ENCODE measurements around the gene NTRK3. TPM values are rescaled to one million over a fixed set of nuclear protein-coding genes. Genes with fewer than 3 reads are reported as not detected.

The NTRK3 gene
- total and polyA plus RNA-seq, 2 of the 13 experiments (the other 11 are each of a cell fraction or from before 2014, with no cell fraction given), result not detected

- FAIRE-seq, result no peak
- CTCF ChIA-PET (ENCODE audit: low intra/inter-chr PET ratio, low total read pairs), result no interaction called here
- BruUV-seq (replicated peaks), result no TSS peak
- TF ChIP-seq ZMAT5 (CRISPR knock-in tag; IDR thresholded peaks at IDR 0.05; ENCODE audit: borderline replicate concordance, low read depth) (no peak), TERF1 (CRISPR knock-in tag; IDR thresholded peaks at IDR 0.05) (no peak), ZNF264 (CRISPR knock-in tag; IDR thresholded peaks at IDR 0.05) (no peak), AFF4 (CRISPR knock-in tag; IDR thresholded peaks at IDR 0.05) (no peak), PRDM15 (CRISPR knock-in tag; IDR thresholded peaks at IDR 0.05) (no peak), ZNF17 (CRISPR knock-in tag; IDR thresholded peaks at IDR 0.05) (no peak), ZNF337 (CRISPR knock-in tag; IDR thresholded peaks at IDR 0.05; ENCODE audit: borderline replicate concordance, low read depth) (no peak), ZNF530 (CRISPR knock-in tag; IDR thresholded peaks at IDR 0.05; ENCODE audit: low read depth) (no peak), ZNF574 (CRISPR knock-in tag; IDR thresholded peaks at IDR 0.05) (no peak), ZNF776 (CRISPR knock-in tag; IDR thresholded peaks at IDR 0.05) (no peak), MTA3 (CRISPR knock-in tag; IDR thresholded peaks at IDR 0.05) (no peak), ZNF839 (CRISPR knock-in tag; IDR thresholded peaks at IDR 0.05; ENCODE audit: borderline replicate concordance) (no peak), SRY (CRISPR knock-in tag; IDR thresholded peaks at IDR 0.05) (no peak)
These were observed 195.1 kb downstream of the NTRK3 start for GRCh38 chr15:88061452-88061851.

More at GRCh38 chr15:88061452-88061851, 195.1 kb downstream of the NTRK3 start:
- H3K27ac ChIP-seq (ENCODE audit: extremely low read length, insufficient read depth, low read length), result no peak overlapping the region
- H3K79me2 ChIP-seq (ENCODE audit: insufficient read depth, low read length), result no peaks in the 10 kb centered on the region
- no peaks in the 10 kb centered on the region for H3K27me3 ChIP-seq (ENCODE audit: control insufficient read depth in 1 of 2, insufficient read depth in 2 of 2, low read length in 2 of 2)
- intact Hi-C loops (cut with micrococcal nuclease; ENCODE audit: unreplicated experiment), result no loop called here
- POLR2A ChIA-PET, result no interaction called here
- H3K4me2 ChIP-seq (ENCODE audit: low read depth, low read length), result no peak overlapping the region
- no peaks in the 10 kb centered on the region for H4K20me1 ChIP-seq (ENCODE audit: insufficient read depth, low read length)
- no peak overlapping the region for H2AFZ ChIP-seq (ENCODE audit: low read length)
- no peak overlapping the region for H3K4me3 ChIP-seq (replicated peaks in 1 of 3; ENCODE audit: insufficient read depth in 1 of 3, low read depth in 2 of 3, low read length in 3 of 3)
- DNase-seq (ENCODE audit: low spot score), result no peak
- H3K36me3 ChIP-seq (replicated peaks in 1 of 2; ENCODE audit: control insufficient read depth in 1 of 2, insufficient read depth in 2 of 2, low read length in 2 of 2), result no peaks in the 10 kb centered on the region
- 26% methylated on average over 6 of the region's 10 CpGs for WGBS (ENCODE audit: low lambda C conversion rate)
- H3K9ac ChIP-seq (ENCODE audit: insufficient read depth, low read depth, low read length), result no peak overlapping the region
- no peaks in the 10 kb centered on the region for H3K4me1 ChIP-seq (ENCODE audit: insufficient read depth, low read length)
- ATAC-seq, result no peak
- H3K9me3 ChIP-seq (ENCODE audit: low read length), result no peaks in the 10 kb centered on the region
- in situ Hi-C loops (cut with HindIII; ENCODE audit: extremely low pct_ligation_motif_present, low pct_unique_long_range_greater_than_20kb), result no loop called here
